Measurements from ENCODE around the gene KIF6.

Gene KIF6

GRCh38 chr6:39409889-39410288, 315.3 kb downstream of the KIF6 start:
- no peak for DNase-seq

DNA sequence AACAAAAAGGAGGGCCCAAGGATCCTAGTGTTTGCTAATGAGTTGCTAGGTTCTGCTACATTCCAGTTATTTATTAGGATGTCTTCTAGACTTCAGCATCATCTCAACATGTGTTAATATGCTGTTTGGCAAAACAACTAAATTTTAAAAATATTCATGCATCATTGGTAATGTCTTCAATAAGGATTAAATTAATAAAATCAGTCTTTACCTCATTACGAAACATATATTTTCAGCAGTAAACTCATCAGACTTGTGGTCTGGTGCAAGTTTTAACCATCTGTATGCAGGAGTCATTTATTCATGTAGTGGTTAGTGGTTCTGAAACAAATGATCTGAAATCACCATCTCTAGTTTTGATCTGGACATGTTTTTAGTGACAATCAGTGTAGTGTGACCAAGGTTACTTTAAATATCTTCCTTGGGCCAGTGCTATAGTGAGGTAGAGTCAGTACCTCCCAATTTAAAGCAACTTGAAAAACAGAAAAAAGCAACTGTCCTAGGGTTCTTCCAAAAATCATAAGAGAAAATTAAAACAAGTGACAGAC, 317.7 kb downstream of the KIF6 start:
- DNase-seq, result no peak

- no peak for DNase-seq
These were observed 320.9 kb downstream of the KIF6 start for GRCh38 chr6:39404312-39404711.

DNA sequence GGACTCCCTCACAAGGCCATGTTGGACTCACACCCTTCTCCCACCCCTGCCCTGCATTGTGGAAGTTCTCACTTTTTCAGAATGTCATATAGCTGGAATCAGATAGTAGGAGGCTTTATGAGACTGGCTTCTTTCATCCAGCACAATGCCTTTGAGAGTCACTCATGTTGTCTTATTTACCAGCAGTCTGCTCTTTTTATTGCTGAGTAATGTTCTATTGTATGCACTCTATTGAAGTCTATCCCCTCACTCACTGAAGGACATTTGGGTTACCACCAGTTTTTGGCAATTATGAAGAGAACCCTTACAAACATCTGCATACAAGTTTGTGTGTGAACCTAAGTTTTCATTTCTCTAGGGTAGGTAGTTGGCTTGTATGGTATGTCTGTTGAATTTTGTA, 321.9 kb downstream of the KIF6 start:
- no peak for DNase-seq

DNA sequence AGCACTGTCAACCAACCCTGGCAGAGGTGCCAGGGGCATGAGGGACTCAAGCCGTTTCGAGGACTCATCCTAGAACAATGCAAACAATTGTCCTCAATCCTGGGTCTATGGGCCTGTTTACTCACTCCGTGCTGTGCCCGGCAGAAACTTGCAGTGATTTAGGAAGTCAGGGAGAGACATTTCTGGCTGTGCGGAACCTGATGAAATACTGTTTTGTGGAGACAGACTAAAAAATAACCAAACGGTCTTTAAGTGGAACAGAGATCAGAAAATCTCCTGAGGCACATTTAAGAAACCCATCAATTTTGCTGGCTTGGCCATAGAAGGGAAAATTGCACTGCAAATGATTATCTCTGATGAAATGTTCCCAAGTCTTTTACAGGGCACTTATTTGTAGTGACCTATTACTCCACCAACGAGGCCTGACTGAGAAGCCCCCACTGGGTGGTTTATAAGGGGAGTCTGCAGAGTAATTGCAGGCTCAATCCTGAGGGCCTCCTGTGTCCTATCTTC, 322.9 kb downstream of the KIF6 start:
- no peak for DNase-seq

DNA sequence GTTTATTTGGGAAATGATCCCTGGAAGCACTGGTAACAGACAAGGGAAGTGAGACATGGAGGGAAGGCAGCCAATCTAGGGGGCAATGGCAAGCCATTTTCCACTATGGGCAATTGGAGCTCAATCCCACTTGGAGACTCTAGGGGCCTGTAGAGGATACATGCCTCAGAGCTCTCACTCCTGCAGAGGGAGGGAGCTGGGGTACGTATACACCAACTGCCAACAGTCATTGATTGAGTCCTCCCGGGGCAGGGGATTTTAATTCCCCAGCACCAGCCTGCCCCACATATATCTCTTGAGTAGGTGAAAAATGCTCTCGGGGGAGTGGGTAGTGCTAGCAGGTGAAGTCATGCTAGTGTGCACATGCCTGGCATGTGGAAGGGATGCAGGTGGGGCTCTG, 323.8 kb downstream of the KIF6 start:
- no peak for DNase-seq

- DNase-seq, result no peak
These were observed 325.2 kb downstream of the KIF6 start for GRCh38 chr6:39400026-39400425.

DNA sequence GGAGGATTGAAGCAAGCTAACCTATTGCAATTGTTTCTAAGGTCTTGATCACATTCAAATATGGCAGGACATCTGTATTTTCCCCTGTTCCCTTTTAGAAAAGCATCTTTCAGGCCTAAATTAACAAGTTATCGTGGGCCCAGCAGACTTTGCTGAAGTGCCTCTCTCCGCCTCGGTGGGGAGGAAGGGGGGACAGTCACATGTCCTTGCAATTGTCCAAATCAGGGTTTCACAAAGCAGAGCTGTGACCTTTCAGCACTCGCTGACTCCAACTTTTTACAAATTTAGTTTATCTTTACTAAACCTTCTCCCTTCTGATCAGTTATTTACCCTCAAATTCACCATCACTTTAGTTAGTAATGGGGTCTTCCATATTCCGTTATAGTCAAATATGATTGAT, 328.4 kb downstream of the KIF6 start:
- DNase-seq, result no peak

DNA sequence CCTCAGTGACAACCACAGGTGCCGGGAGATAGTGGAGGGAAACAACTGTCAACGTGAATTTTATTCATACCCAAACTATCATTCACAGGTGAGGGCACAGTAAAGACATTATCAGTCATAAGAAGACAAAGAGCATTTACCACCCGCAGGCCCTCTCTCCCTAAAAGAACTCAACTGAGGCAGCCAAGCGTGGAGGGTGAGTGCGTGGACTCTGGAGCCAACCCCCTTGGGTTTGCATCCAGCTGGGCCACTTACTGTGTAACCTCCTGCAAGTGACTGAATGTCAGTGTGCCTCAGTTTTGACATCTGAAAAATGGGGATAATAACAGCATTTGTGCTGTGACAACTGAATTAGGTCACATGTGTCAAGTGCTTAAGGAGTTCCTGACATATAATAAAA, 332.1 kb downstream of the KIF6 start:
- no peak for DNase-seq

DNA sequence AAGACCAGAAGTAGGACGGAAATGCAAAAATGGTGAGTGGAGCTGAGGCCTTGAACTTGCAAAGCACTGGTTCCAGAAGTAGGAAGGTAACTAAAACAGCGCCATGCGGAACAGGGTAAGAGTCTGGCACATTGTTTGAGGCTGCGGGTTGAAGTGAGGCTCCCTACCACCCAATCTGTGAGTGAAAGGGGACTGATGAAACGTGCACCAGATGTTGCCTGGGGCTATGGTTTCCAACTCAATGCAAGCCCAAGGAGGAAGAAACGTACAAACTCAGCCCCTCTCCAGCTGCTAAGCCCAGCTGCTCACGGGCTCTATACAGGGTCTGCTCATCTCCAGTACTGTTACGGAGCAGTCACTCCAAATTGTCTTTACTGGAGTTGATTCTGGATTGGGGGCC, 334.0 kb downstream of the KIF6 start:
- no peak for DNase-seq

GRCh38 chr6:39389484-39389767, 335.8 kb downstream of the KIF6 start:
- DNase-seq, result peak; percentile 22

DNA sequence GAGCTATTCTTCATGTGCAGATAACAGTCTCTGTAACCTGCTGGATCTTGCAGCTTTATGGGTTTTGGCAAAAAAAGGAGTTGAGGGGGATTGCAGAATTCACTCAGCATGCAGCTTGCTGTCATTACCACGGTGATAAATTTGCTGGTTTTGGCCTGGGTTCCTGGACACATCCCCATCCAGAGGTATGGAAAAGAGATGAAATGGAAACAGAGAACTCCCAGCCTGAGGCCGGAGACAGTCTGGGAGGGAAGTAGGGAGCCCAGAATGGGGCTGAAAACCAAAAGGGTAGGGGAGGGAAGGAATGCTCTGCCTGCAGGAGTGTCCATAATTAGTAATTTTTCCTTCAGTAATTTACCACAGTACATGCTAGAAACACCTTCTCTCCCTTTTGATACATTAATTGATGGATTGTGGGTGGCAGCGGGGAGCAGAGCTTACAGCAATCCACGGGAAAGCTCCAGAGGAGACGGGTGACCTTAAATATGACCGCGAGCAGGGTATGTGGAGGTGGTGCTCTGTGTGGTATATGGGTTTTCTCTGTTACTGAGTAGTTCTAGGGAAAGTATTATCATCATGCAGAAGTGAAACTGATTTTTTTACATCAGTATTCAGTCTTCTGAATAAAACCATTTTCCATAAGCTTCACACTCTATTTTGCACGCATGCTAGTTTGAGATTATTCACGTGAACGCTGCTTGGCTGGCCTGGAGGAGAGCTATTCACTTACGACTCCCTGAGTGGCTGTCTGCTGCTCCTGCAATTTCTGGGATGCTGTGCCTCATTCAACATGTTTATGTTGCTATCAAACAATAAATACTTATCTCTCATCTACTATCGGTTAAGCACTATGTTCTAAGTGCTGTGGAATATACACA, 336.4 kb downstream of the KIF6 start:
- DNase-seq, result peak; percentile 84

DNA sequence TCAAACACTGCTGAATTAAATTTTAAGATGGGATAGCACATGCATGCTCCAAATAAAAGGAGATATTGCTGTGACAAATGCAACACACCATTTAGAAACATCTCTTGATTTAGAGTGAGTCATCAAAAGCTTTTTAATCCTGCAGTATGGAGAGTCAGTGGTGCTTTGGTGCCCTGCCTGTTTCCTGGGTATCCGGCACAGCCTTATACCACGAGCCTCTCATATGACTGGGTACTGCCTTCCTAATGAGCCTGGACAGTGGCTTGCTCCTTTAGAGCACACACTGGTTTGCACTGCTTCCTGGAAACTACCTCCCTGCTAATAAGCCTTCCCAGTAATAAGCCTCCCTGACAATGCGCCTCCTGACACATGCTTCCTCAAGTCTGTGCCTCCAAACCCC, 337.4 kb downstream of the KIF6 start:
- no peak for DNase-seq

- DNase-seq, result no peak
These were observed 338.7 kb downstream of the KIF6 start for GRCh38 chr6:39386487-39386886.

GRCh38 chr6:39381550-39382140, 343.6 kb downstream of the KIF6 start:
- DNase-seq, result no peak

DNA sequence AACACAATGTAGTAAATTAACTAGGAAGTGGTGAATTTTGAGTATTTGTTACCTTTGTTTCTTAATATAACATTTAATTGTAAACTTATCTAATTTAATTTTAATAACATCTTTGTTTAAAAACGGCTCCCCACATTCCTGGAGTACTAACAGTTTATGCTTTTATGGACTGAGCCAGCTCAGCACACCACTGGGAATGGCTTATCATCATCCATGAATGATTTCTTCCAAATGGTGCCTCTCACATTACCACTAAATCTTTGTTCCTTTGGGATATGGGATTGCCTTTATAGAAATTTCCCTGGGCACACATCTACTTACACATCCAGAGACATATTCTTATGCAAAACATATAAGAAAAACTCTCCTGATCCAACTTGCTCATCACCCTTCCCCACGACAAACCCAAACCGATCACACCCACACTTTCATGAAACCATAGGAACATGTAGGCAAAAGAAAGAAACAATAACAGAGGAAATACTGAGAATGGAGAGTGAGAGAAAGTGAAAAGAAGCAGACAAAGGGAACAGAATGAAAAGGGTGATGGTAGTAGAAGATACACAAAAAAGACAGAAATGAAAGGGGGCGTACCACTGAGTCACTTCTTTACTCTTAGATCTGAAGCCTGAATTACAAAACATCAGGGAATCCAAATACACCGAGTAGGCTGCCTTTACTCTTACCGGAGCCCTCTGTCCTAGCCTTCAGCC, 344.2 kb downstream of the KIF6 start:
- DNase-seq, result no peak

DNA sequence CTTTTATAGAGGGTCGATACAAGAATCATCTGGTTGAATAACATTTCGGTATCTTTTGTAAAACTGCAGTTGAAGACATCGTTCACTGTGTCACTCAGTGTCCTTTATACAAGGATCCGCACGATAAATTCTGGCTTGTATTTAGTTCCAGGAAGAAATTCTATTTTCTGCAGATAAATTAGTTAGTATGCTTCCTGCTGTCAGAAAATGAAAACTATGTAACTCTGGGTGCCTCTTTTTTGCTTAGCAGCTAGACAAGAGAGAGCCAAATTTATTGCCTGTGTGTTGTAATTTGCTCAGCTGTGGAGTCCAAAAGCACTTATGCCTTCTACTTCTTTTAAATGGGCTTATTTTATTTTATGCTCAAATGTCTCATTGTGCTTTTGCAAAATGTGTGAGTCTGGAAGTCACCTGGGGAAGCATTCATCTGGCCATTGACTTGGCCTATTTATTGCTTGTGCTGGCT, 346.2 kb downstream of the KIF6 start:
- no peak for DNase-seq

GRCh38 chr6:39378175-39378959, 346.8 kb downstream of the KIF6 start:
- no peak for DNase-seq

DNA sequence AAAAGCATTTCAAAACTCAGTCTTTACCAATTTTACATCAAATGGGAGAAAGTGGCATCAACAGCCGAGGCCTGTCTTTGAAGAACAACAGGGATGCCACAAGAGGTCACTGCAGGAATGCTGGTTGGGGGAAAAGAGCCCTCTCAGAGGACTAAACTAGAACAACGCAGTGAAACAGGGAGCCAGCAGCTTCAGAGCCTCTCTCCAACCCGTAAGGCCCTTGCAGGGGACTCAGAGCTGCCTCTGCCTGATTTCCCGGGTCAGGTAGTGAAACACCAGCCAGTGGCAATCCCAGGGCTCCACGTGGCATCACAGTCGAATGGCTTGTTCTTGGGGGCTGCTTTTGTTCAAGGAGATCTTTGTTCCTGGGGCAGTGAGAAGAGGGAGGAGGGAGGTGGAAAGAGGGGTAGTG, 347.7 kb downstream of the KIF6 start:
- peak; percentile 79 for DNase-seq

DNA sequence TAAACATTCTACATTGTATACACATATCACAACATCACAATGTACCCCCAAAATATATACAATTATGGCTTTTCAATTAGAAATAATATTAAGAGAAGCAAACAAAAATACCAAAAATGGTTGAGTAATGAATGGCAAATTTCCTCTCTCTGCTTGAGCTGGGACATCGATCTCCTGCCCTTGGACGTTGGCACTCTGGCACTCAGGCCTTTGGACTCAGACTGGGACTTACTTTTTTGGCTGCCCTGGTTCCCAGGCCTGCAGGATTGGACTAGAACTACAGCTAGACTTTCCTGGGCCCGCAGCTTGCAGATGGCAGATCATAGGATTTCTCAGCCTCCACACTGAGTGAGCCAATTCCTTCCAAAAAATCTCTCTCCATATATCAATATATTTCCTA, 349.8 kb downstream of the KIF6 start:
- DNase-seq, result no peak

DNA sequence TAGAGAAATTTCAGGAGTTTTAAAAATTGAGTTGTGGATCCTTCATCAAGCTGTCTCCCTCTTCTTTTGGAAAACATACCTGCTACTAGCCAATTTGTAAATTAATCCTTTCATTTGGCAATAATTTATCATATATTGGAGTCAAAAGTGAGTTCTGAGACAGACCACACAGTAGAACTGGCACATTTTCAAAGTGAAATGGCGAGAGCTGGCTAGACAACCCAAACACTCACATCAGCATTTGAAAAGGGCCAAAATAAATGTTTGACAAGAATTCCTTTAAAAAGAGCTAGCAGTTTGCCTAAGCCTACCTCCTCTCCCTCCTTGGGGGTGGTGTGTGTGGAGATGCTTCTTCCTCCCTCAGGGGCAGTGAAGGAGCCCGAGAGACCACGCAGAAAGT, 354.8 kb downstream of the KIF6 start:
- DNase-seq, result no peak

- DNase-seq, result no peak
These were observed 355.2 kb downstream of the KIF6 start for GRCh38 chr6:39369987-39370386.

DNA sequence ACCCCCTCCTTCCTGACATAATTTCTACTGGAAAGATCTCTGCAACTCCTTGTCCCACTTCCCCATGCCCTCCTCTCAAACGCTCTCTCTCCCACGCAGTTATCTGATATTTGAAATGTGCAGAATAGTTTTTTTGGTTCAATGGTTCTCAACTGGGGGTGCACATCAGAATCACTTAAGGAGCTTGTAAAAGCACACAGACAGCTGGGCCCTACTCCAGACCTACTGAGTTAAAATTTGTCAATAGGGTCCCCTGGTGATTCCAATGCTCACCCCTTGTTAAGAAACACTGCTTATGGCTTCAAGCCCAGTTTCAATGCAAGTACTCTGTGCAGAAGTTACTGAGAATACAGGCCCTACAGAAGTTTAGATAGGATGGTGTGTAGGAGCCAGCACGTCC, 357.5 kb downstream of the KIF6 start:
- no peak for DNase-seq
